ENCODE data around the gene SERPINA12. TPM values are rescaled to one million over a fixed set of nuclear protein-coding genes. Genes with fewer than 3 reads are reported as not detected.

SERPINA12 gene
- total and polyA plus RNA-seq, 10 of the 15 experiments (the other 5 are each of a cell fraction or from before 2014, with no cell fraction given), result not detected

DNA sequence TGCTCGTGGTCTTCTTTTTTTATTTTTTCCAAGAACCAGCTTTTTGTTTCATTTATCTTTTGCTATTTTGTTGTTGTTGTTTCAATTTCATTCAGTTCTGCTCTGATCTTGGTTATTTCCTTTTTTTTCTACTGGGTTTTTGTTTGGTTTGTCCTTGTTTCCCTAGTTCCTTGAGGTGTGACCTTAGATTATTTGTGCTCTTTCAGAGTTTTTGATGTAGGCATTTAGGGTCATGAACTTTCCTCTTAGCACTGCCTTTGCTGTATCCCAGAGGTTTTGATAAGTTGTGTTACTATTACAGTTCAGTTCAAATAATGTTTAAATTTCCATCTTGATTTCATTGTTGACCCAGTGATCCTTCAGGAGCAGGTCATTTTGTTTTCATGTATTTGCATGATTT lies 53.3 kb downstream of the SERPINA12 start:
- ChIA-PET CTCF (interaction anchor here (1.2 kb wide), 1 partner anchor 22 kb away, joined by 5 read pairs; no protein-coding TSS in a partner anchor), POLR2A (no interaction called here), RAD21 (ENCODE audit: unreplicated experiment) (no interaction called here), SMC1A (ENCODE audit: uncharacterized antibody, unreplicated experiment) (interaction anchor here (1.0 kb wide), 1 partner anchor 29 kb away, joined by 3 read pairs; no protein-coding TSS in a partner anchor)
- DNase-seq (ENCODE audit: low read depth, low spot score), result no peak
- WGBS (ENCODE audit: insufficient coverage, insufficient replicate concordance, low lambda C conversion rate, missing lambda C conversion rate), result 0% methylated on average over 1 of the region's 1 CpG
- H3K4me2 ChIP-seq (ENCODE audit: control insufficient read depth, insufficient read depth), result no peak overlapping the region
- in situ Hi-C loops (cut with MboI), result no loop called here
- no peak for FAIRE-seq
- no peak overlapping the region for H3K4me3 ChIP-seq
- H3K27ac ChIP-seq (ENCODE audit: control insufficient read depth, insufficient read depth), result no peak overlapping the region
- H3K27me3 ChIP-seq (replicated peaks in 1 of 2; ENCODE audit: control insufficient read depth in 2 of 2, insufficient read depth in 2 of 2, low read length in 1 of 2), result 0 out of 4 replicates have a peak, but pooled peaks cover 0 to 1% of the 10 kb centered on the region in 2 experiments
- no peak for ATAC-seq
- H3K9ac ChIP-seq (ENCODE audit: control insufficient read depth, insufficient read depth, low read length), result no peak overlapping the region
- BruUV-seq (replicated peaks), result no TSS peak
- no peak for TF ChIP-seq ZNF24 (IDR thresholded peaks at IDR 0.05)
- TF ChIP-seq NR2F1 (conservative IDR thresholded peaks at IDR 0.05), result no peak
- TF ChIP-seq, protein P1, sequence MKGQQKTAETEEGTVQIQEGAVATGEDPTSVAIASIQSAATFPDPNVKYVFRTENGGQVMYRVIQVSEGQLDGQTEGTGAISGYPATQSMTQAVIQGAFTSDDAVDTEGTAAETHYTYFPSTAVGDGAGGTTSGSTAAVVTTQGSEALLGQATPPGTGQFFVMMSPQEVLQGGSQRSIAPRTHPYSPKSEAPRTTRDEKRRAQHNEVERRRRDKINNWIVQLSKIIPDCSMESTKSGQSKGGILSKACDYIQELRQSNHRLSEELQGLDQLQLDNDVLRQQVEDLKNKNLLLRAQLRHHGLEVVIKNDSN (IDR thresholded peaks at IDR 0.05; ENCODE audit: borderline replicate concordance, extremely low read length, insufficient read depth, low read depth, low read length), result no peak
- no peak for TF ChIP-seq SMARCA5 (IDR thresholded peaks at IDR 0.05)
- no peak for TF ChIP-seq RELA (IDR thresholded peaks at IDR 0.05; ENCODE audit: borderline replicate concordance, partially characterized antibody)
- no peak for TF ChIP-seq PML (IDR thresholded peaks at IDR 0.05; ENCODE audit: low read length)
- no peak for TF ChIP-seq NR2C1 (IDR thresholded peaks at IDR 0.05)
- TF ChIP-seq, protein P2, sequence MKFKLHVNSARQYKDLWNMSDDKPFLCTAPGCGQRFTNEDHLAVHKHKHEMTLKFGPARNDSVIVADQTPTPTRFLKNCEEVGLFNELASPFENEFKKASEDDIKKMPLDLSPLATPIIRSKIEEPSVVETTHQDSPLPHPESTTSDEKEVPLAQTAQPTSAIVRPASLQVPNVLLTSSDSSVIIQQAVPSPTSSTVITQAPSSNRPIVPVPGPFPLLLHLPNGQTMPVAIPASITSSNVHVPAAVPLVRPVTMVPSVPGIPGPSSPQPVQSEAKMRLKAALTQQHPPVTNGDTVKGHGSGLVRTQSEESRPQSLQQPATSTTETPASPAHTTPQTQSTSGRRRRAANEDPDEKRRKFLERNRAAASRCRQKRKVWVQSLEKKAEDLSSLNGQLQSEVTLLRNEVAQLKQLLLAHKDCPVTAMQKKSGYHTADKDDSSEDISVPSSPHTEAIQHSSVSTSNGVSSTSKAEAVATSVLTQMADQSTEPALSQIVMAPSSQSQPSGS (IDR thresholded peaks at IDR 0.05; ENCODE audit: low read length), result no peak
- TF ChIP-seq RB1 (IDR thresholded peaks at IDR 0.05; ENCODE audit: borderline replicate concordance), result no peak
- no peak for TF ChIP-seq ZNF384 (IDR thresholded peaks at IDR 0.05; ENCODE audit: borderline replicate concordance, low read depth, low read length)
- TF ChIP-seq, protein P3, sequence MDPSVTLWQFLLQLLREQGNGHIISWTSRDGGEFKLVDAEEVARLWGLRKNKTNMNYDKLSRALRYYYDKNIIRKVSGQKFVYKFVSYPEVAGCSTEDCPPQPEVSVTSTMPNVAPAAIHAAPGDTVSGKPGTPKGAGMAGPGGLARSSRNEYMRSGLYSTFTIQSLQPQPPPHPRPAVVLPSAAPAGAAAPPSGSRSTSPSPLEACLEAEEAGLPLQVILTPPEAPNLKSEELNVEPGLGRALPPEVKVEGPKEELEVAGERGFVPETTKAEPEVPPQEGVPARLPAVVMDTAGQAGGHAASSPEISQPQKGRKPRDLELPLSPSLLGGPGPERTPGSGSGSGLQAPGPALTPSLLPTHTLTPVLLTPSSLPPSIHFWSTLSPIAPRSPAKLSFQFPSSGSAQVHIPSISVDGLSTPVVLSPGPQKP (IDR thresholded peaks at IDR 0.05; ENCODE audit: low read depth, low read length), result no peak
- no peak for TF ChIP-seq CREM (IDR thresholded peaks at IDR 0.05; ENCODE audit: low read depth)
- TF ChIP-seq HCFC1 (IDR thresholded peaks at IDR 0.05; ENCODE audit: low read length), result no peak
- TF ChIP-seq SPI1 (IDR thresholded peaks at IDR 0.05; ENCODE audit: borderline replicate concordance, insufficient read depth, low read depth, low read length), result no peak
- TF ChIP-seq, protein P4, sequence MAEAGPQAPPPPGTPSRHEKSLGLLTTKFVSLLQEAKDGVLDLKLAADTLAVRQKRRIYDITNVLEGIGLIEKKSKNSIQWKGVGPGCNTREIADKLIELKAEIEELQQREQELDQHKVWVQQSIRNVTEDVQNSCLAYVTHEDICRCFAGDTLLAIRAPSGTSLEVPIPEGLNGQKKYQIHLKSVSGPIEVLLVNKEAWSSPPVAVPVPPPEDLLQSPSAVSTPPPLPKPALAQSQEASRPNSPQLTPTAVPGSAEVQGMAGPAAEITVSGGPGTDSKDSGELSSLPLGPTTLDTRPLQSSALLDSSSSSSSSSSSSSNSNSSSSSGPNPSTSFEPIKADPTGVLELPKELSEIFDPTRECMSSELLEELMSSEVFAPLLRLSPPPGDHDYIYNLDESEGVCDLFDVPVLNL (IDR thresholded peaks at IDR 0.05; ENCODE audit: low read depth, low read length), result no peak
- no peak for TF ChIP-seq LARP7 (IDR thresholded peaks at IDR 0.05)
- TF ChIP-seq, protein P5, sequence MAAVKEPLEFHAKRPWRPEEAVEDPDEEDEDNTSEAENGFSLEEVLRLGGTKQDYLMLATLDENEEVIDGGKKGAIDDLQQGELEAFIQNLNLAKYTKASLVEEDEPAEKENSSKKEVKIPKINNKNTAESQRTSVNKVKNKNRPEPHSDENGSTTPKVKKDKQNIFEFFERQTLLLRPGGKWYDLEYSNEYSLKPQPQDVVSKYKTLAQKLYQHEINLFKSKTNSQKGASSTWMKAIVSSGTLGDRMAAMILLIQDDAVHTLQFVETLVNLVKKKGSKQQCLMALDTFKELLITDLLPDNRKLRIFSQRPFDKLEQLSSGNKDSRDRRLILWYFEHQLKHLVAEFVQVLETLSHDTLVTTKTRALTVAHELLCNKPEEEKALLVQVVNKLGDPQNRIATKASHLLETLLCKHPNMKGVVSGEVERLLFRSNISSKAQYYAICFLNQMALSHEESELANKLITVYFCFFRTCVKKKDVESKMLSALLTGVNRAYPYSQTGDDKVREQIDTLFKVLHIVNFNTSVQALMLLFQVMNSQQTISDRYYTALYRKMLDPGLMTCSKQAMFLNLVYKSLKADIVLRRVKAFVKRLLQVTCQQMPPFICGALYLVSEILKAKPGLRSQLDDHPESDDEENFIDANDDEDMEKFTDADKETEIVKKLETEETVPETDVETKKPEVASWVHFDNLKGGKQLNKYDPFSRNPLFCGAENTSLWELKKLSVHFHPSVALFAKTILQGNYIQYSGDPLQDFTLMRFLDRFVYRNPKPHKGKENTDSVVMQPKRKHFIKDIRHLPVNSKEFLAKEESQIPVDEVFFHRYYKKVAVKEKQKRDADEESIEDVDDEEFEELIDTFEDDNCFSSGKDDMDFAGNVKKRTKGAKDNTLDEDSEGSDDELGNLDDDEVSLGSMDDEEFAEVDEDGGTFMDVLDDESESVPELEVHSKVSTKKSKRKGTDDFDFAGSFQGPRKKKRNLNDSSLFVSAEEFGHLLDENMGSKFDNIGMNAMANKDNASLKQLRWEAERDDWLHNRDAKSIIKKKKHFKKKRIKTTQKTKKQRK (IDR thresholded peaks at IDR 0.05; ENCODE audit: low read depth, low read length), result no peak
- H4K20me1 ChIP-seq (ENCODE audit: control insufficient read depth, insufficient read depth), result no peaks in the 10 kb centered on the region
- no peaks in the 10 kb centered on the region for H3K36me3 ChIP-seq (ENCODE audit: control insufficient read depth in 2 of 2, insufficient read depth in 2 of 2, low read length in 1 of 2)
- H2AFZ ChIP-seq (ENCODE audit: control insufficient read depth, low read depth, low read length), result no peak overlapping the region
- H3K79me2 ChIP-seq (ENCODE audit: control insufficient read depth, insufficient read depth, low read length), result no peaks in the 10 kb centered on the region
- no peaks in the 10 kb centered on the region for H3K4me1 ChIP-seq (ENCODE audit: control insufficient read depth, insufficient read depth, low read length)
- no peaks in the 10 kb centered on the region; the same call in 2 of the 3 replicates for H3K9me3 ChIP-seq (replicated peaks; ENCODE audit: control insufficient read depth, insufficient read depth, low read length)
- intact Hi-C loops (cut with micrococcal nuclease; ENCODE audit: unreplicated experiment), result no loop called here

Data from GM12878 (cell line).